Upper lobe of right lung (tissue), 1 donor: ENCODE data around the gene NSDHL. TPM values are rescaled to one million over a fixed set of nuclear protein-coding genes. Genes with fewer than 3 reads are reported as not detected.

ENCODE experiments used
- ATAC-seq: fragments of 200-7000 bp; cut with Tn5 transposase; one replicate; pipeline ENCODE4 v1.9.1; 2020; ENCODE audit warnings: mild to moderate bottlenecking, moderate library complexity
- DNase-seq: peaks from one replicate; pipeline ENCODE4 v3.0.0-alpha.2; 2020
- H3K27ac ChIP-seq: fragments of 200-600 bp; one replicate; pipeline ENCODE4 v1.8.0; 2022
- H3K27me3 ChIP-seq: fragments of 200-600 bp; one replicate; pipeline ENCODE4 v1.8.0; 2022; ENCODE audit warnings: mild to moderate bottlenecking
- H3K36me3 ChIP-seq: fragments of 200-600 bp; one replicate; pipeline ENCODE4 v1.8.0; 2022
- H3K4me1 ChIP-seq: fragments of 200-600 bp; one replicate; pipeline ENCODE4 v1.8.0; 2022
- H3K4me3 ChIP-seq: fragments of 200-600 bp; one replicate; pipeline ENCODE4 v1.8.0; 2022; ENCODE audit warnings: mild to moderate bottlenecking
- H3K9me3 ChIP-seq: fragments of 200-600 bp; one replicate; pipeline ENCODE4 v1.8.0; 2022
- intact Hi-C: fragments of 100-400 bp; cut with DNase I; formaldehyde crosslinking; loops from one replicate; pipeline ENCODE4 v1.11.0; 2022
- total RNA-seq: library from RNA; stranded (reverse); fragmentation: NEBNext Ultra II Directional; extraction: Animal tissue kit (Norgen Biotek cat#: 25700); gene quantifications from one replicate; pipeline ENCODE4 v1.2.1, GENCODE V29; 2021
- TF ChIP-seq, protein P1 (sequence below): fragments of 200-600 bp; IDR thresholded peaks from one replicate; pipeline ENCODE4 v1.8.0; 2022; ENCODE audit warnings: antibody characterized with exemption
- donor health status: DM: no; HTN: yes; CAD: no; lungs with severe emphysema.

The NSDHL gene
- total RNA-seq, 1 donor from 2014 or later, result 27.0 TPM

DNA sequence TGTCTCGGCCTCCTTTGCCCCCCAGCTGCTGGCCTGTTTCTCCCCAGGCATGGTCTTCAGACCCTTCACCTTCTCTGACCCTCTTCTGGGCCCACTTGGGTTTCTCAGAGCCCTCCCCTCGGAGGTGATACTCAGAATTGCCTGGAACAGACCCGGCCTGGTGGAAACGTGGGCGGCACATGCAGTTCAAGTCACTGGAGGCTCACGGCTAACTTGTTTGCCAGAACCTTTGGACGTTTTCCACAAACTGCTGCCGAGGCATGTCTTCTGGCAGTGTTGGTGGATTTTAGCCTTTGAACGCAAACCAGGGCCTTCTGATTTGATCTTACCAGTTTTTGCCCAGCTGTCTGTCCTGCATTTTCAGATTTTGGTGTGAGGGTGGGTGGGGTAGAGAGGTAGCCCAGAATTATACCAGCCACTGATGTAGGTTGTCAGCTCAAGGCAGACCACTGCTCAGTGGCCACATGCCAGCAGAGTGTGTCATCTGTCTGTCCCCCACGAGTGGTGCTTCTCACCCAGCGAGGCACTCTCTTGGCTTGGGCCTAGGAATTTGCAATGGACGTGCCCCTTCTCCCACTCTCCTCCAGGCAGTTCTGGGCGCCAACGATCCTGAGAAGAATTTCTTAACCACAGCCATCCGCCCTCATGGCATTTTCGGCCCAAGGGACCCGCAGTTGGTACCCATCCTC is 34.5 kb downstream of the NSDHL start:
- intact Hi-C loops, result no loop called here
- no peak for ATAC-seq
- H3K9me3 ChIP-seq, result no peaks in the 10 kb centered on the region
- TF ChIP-seq, protein P1, sequence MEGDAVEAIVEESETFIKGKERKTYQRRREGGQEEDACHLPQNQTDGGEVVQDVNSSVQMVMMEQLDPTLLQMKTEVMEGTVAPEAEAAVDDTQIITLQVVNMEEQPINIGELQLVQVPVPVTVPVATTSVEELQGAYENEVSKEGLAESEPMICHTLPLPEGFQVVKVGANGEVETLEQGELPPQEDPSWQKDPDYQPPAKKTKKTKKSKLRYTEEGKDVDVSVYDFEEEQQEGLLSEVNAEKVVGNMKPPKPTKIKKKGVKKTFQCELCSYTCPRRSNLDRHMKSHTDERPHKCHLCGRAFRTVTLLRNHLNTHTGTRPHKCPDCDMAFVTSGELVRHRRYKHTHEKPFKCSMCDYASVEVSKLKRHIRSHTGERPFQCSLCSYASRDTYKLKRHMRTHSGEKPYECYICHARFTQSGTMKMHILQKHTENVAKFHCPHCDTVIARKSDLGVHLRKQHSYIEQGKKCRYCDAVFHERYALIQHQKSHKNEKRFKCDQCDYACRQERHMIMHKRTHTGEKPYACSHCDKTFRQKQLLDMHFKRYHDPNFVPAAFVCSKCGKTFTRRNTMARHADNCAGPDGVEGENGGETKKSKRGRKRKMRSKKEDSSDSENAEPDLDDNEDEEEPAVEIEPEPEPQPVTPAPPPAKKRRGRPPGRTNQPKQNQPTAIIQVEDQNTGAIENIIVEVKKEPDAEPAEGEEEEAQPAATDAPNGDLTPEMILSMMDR, result no peak
- no peaks in the 10 kb centered on the region for H3K27me3 ChIP-seq
- no peak for DNase-seq
- no peak overlapping the region for H3K27ac ChIP-seq
- peaks cover 26% of the 10 kb centered on the region for H3K36me3 ChIP-seq
- H3K4me3 ChIP-seq, result no peak overlapping the region
- no peaks in the 10 kb centered on the region for H3K4me1 ChIP-seq

DNA sequence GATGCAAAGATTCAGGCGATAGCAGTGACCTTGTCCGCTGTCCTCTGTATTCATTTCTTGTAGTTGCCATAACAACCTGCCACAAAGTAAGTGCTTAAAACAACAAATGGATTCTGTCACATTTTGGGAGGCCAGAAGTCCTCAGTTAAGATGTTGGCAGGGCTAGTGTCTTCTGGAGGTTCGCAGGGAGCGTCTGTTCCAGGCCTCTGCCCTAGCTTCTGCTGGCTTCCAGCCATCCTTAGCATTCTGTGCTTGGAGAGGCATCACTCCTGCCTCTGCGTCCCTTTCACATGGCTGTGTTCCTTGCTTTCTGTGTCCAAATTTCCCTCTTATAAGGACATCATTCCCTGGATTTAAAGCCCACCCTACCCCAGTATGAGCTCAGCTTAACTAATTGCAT is 35.5 kb downstream of the NSDHL start:
- TF ChIP-seq, protein P1, result no peak
- H3K27me3 ChIP-seq, result no peaks in the 10 kb centered on the region
- H3K4me1 ChIP-seq, result no peaks in the 10 kb centered on the region
- DNase-seq (no peak), ATAC-seq (no peak)
- H3K27ac ChIP-seq, result no peak overlapping the region
- intact Hi-C loops, result no loop called here
- H3K9me3 ChIP-seq, result no peaks in the 10 kb centered on the region
- H3K4me3 ChIP-seq, result no peak overlapping the region
- peaks cover 26% of the 10 kb centered on the region for H3K36me3 ChIP-seq

DNA sequence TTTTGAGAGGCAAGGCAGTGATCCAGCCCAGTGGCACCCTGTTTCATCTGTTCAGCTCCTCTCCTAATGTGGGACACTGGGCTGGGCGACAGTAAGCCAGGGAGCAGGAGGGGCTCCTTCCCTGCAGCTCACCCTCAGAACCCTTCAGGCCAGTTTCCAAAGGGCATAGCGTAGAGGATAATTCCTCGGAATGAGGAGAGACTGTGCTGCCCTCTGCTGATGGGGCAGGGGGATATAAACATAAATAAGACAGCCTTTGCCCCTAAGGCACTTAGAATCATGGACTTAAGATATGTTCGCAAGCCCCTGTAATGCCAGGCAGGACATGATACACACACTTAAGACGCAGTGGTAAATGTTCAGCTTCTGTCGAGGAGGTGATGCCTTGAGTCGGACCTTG is 39.1 kb downstream of the NSDHL start:
- DNase-seq, result no peak
- ATAC-seq, result no peak
- intact Hi-C loops, result no loop called here
- H3K27ac ChIP-seq, result no peak overlapping the region
- H3K4me3 ChIP-seq, result no peak overlapping the region
- H3K27me3 ChIP-seq, result no peaks in the 10 kb centered on the region
- TF ChIP-seq, protein P1, result no peak
- H3K9me3 ChIP-seq, result no peaks in the 10 kb centered on the region
- no peaks in the 10 kb centered on the region for H3K4me1 ChIP-seq
- peaks cover 26% of the 10 kb centered on the region for H3K36me3 ChIP-seq

DNA sequence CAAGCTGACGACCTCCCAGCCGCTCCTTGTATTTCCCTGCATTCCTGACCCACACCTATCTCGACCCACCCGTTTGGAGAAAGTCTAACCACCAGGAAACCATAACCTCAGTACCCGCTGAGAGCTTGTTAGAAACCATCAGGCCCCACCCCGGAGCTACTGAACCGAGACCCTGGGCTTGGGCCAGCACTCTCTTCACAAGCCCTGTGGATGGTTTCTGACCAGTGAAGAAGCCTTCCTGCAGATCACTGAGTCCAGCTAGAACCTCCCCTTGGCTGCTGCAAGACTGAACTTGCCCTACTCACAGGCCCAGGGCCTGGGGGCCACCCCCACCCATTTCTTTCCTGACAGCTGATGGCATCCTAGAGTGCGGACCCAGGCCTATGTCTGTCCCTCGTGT is 40.4 kb downstream of the NSDHL start:
- intact Hi-C loops, result no loop called here

DNA sequence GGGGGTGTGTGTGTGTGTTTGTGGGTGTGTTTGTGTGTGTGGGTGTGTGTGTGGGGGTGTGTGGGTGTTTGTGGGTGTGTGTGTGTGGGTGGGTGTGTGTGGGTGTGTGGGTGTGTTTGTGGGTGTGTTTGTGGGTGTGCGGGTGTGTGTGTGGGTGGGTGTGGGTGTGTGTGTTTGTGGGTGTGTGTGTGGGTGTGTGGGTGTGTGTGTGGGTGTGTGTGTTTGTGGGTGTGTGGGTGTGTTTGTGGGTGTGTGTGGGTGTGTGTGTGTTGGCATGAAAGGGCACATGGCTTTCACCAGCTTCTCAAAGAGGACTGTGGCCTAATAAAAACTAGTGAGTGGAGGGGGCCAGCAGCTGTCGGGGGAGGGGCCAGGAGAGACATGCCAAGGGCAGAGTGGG is 41.7 kb downstream of the NSDHL start:
- H3K4me1 ChIP-seq, result no peaks in the 10 kb centered on the region
- TF ChIP-seq, protein P1, result no peak
- H3K27me3 ChIP-seq, result no peaks in the 10 kb centered on the region
- intact Hi-C loops, result no loop called here
- H3K27ac ChIP-seq, result no peak overlapping the region
- no peak overlapping the region for H3K4me3 ChIP-seq
- no peak for ATAC-seq
- H3K9me3 ChIP-seq, result no peaks in the 10 kb centered on the region
- DNase-seq, result no peak
- peaks cover 15% of the 10 kb centered on the region for H3K36me3 ChIP-seq

More for the DNA sequence above, 40.4 kb downstream of the NSDHL start:
- Histone ChIP-seq H3K4me3 (no peak overlapping the region), H3K27me3 (no peaks in the 10 kb centered on the region), H3K4me1 (no peaks in the 10 kb centered on the region), H3K36me3 (peaks cover 19% of the 10 kb centered on the region), H3K9me3 (no peaks in the 10 kb centered on the region), H3K27ac (no peak overlapping the region)
- DNase-seq (no peak), ATAC-seq (no peak)
- TF ChIP-seq, protein P1, result no peak

DNA sequence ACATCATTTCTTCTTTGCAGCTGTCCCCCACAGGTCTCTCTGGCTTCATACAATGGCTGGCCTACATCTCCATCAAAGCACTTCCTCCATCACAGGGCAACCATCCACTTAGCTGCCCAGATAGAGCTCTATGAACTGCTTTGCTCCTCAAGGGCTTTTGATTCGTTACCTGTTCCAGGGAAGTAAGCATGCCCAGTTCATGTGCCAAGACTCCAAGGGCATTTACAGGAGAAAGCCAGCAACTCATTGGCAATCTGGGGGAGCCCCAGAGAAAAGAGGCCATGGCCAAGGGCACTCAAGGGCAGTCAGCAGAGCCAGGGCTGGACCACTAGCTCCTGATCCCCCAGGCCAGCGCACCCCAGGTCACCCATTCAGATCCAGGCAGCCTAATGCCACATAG is 42.5 kb downstream of the NSDHL start:
- no peaks in the 10 kb centered on the region for H3K4me1 ChIP-seq
- ATAC-seq (no peak), DNase-seq (no peak)
- no peak overlapping the region for H3K27ac ChIP-seq
- intact Hi-C loops, result no loop called here
- peaks cover 11% of the 10 kb centered on the region for H3K36me3 ChIP-seq
- no peaks in the 10 kb centered on the region for H3K9me3 ChIP-seq
- no peaks in the 10 kb centered on the region for H3K27me3 ChIP-seq
- no peak overlapping the region for H3K4me3 ChIP-seq
- TF ChIP-seq, protein P1, result no peak
